ENCODE results near the gene MXI1.
"Not testable (repeated sequence)": the region's sequence is repeated elsewhere in the genome, so short reads cannot be mapped to it uniquely, and the experiment has no call there.

The MXI1 gene

GRCh38 chr10:110268971-110269370 is 61.6 kb downstream of the MXI1 start:
- H3K27ac ChIP-seq (ENCODE audit: insufficient read depth, low read length, poor library complexity, severe bottlenecking): peak overlapping the region; percentile 13

GRCh38 chr10:110269374-110270318 is 62.2 kb downstream of the MXI1 start:
- no peaks in the 10 kb centered on the region for H3K9me3 ChIP-seq (ENCODE audit: control insufficient read depth, low read length)
- peak overlapping the region; percentile 13 for H3K27ac ChIP-seq (ENCODE audit: insufficient read depth, low read length, poor library complexity, severe bottlenecking)
- H3K27me3 ChIP-seq (replicated peaks; ENCODE audit: control insufficient read depth, insufficient read depth, low read length, poor library complexity, severe bottlenecking): no peaks in the 10 kb centered on the region
- peaks cover 9% of the 10 kb centered on the region for H3K4me1 ChIP-seq (ENCODE audit: control insufficient read depth, insufficient read depth, low read length, poor library complexity, severe bottlenecking)
- DNase-seq: no peak
- H3K4me3 ChIP-seq (ENCODE audit: insufficient read depth, low read depth, low read length, poor library complexity, severe bottlenecking): peak overlapping the region; percentile 29
- H3K36me3 ChIP-seq (ENCODE audit: control insufficient read depth, insufficient read depth, low read length): no peaks in the 10 kb centered on the region

More at GRCh38 chr10:110268971-110269370, 61.6 kb downstream of the MXI1 start:
- no peaks in the 10 kb centered on the region for H3K27me3 ChIP-seq (replicated peaks; ENCODE audit: control insufficient read depth, insufficient read depth, low read length, poor library complexity, severe bottlenecking)
- no peaks in the 10 kb centered on the region for H3K9me3 ChIP-seq (ENCODE audit: control insufficient read depth, low read length)
- DNase-seq: no peak
- H3K4me1 ChIP-seq (ENCODE audit: control insufficient read depth, insufficient read depth, low read length, poor library complexity, severe bottlenecking): peaks cover 5% of the 10 kb centered on the region
- peak overlapping the region; percentile 29 for H3K4me3 ChIP-seq (ENCODE audit: insufficient read depth, low read depth, low read length, poor library complexity, severe bottlenecking)
- H3K36me3 ChIP-seq (ENCODE audit: control insufficient read depth, insufficient read depth, low read length): no peaks in the 10 kb centered on the region

- not testable (repeated sequence) for H3K36me3 ChIP-seq (ENCODE audit: control insufficient read depth, insufficient read depth, low read length); DNase-seq; H3K27me3 ChIP-seq (replicated peaks; ENCODE audit: control insufficient read depth, insufficient read depth, low read length, poor library complexity, severe bottlenecking); H3K4me3 ChIP-seq (ENCODE audit: insufficient read depth, low read depth, low read length, poor library complexity, severe bottlenecking); H3K9me3 ChIP-seq (ENCODE audit: control insufficient read depth, low read length); H3K27ac ChIP-seq (ENCODE audit: insufficient read depth, low read length, poor library complexity, severe bottlenecking)
- peaks cover 12% of the 10 kb centered on the region for H3K4me1 ChIP-seq (ENCODE audit: control insufficient read depth, insufficient read depth, low read length, poor library complexity, severe bottlenecking)
Observed at GRCh38 chr10:110272995-110273394, 65.6 kb downstream of the MXI1 start.

- Histone ChIP-seq H3K4me3 (ENCODE audit: insufficient read depth, low read depth, low read length, poor library complexity, severe bottlenecking) (no peak overlapping the region), H3K27me3 (replicated peaks; ENCODE audit: control insufficient read depth, insufficient read depth, low read length, poor library complexity, severe bottlenecking) (no peaks in the 10 kb centered on the region), H3K27ac (ENCODE audit: insufficient read depth, low read length, poor library complexity, severe bottlenecking) (no peak overlapping the region), H3K9me3 (ENCODE audit: control insufficient read depth, low read length) (no peaks in the 10 kb centered on the region), H3K4me1 (ENCODE audit: control insufficient read depth, insufficient read depth, low read length, poor library complexity, severe bottlenecking) (peaks cover 12% of the 10 kb centered on the region), H3K36me3 (ENCODE audit: control insufficient read depth, insufficient read depth, low read length) (no peaks in the 10 kb centered on the region)
- DNase-seq: peak; percentile 5 to 17 (median 6)
Observed at GRCh38 chr10:110273474-110273873, 66.1 kb downstream of the MXI1 start.

GRCh38 chr10:110274072-110274627 is 66.7 kb downstream of the MXI1 start:
- H3K4me1 ChIP-seq (ENCODE audit: control insufficient read depth, insufficient read depth, low read length, poor library complexity, severe bottlenecking): peaks cover 12% of the 10 kb centered on the region
- H3K27ac ChIP-seq (ENCODE audit: insufficient read depth, low read length, poor library complexity, severe bottlenecking): no peak overlapping the region
- no peaks in the 10 kb centered on the region for H3K9me3 ChIP-seq (ENCODE audit: control insufficient read depth, low read length)
- no peaks in the 10 kb centered on the region for H3K36me3 ChIP-seq (ENCODE audit: control insufficient read depth, insufficient read depth, low read length)
- no peaks in the 10 kb centered on the region for H3K27me3 ChIP-seq (replicated peaks; ENCODE audit: control insufficient read depth, insufficient read depth, low read length, poor library complexity, severe bottlenecking)
- H3K4me3 ChIP-seq (ENCODE audit: insufficient read depth, low read depth, low read length, poor library complexity, severe bottlenecking): no peak overlapping the region
- DNase-seq: no peak

GRCh38 chr10:110274647-110275046 is 67.2 kb downstream of the MXI1 start:
- Histone ChIP-seq H3K4me3 (ENCODE audit: insufficient read depth, low read depth, low read length, poor library complexity, severe bottlenecking) (no peak overlapping the region), H3K27ac (ENCODE audit: insufficient read depth, low read length, poor library complexity, severe bottlenecking) (no peak overlapping the region), H3K27me3 (replicated peaks; ENCODE audit: control insufficient read depth, insufficient read depth, low read length, poor library complexity, severe bottlenecking) (no peaks in the 10 kb centered on the region), H3K36me3 (ENCODE audit: control insufficient read depth, insufficient read depth, low read length) (no peaks in the 10 kb centered on the region), H3K4me1 (ENCODE audit: control insufficient read depth, insufficient read depth, low read length, poor library complexity, severe bottlenecking) (peaks cover 12% of the 10 kb centered on the region), H3K9me3 (ENCODE audit: control insufficient read depth, low read length) (no peaks in the 10 kb centered on the region)
- DNase-seq: no peak

- Histone ChIP-seq H3K9me3 (ENCODE audit: control insufficient read depth, low read length) (no peaks in the 10 kb centered on the region), H3K27me3 (replicated peaks; ENCODE audit: control insufficient read depth, insufficient read depth, low read length, poor library complexity, severe bottlenecking) (no peaks in the 10 kb centered on the region), H3K27ac (ENCODE audit: insufficient read depth, low read length, poor library complexity, severe bottlenecking) (no peak overlapping the region), H3K4me3 (ENCODE audit: insufficient read depth, low read depth, low read length, poor library complexity, severe bottlenecking) (no peak overlapping the region), H3K4me1 (ENCODE audit: control insufficient read depth, insufficient read depth, low read length, poor library complexity, severe bottlenecking) (peaks cover 12% of the 10 kb centered on the region), H3K36me3 (ENCODE audit: control insufficient read depth, insufficient read depth, low read length) (peaks cover 3% of the 10 kb centered on the region)
- DNase-seq: peak in 1 of 3 donors; percentile 1
Observed at GRCh38 chr10:110275128-110275729, 67.8 kb downstream of the MXI1 start.

GRCh38 chr10:110276603-110277002 is 69.2 kb downstream of the MXI1 start:
- H3K9me3 ChIP-seq (ENCODE audit: control insufficient read depth, low read length): no peaks in the 10 kb centered on the region
- no peak for DNase-seq
- H3K36me3 ChIP-seq (ENCODE audit: control insufficient read depth, insufficient read depth, low read length): peaks cover 3% of the 10 kb centered on the region

GRCh38 chr10:110277591-110277990 is 70.2 kb downstream of the MXI1 start:
- H3K27ac ChIP-seq (ENCODE audit: insufficient read depth, low read length, poor library complexity, severe bottlenecking): no peak overlapping the region
- peaks cover 12% of the 10 kb centered on the region for H3K4me1 ChIP-seq (ENCODE audit: control insufficient read depth, insufficient read depth, low read length, poor library complexity, severe bottlenecking)
- H3K36me3 ChIP-seq (ENCODE audit: control insufficient read depth, insufficient read depth, low read length): peaks cover 3% of the 10 kb centered on the region
- H3K27me3 ChIP-seq (replicated peaks; ENCODE audit: control insufficient read depth, insufficient read depth, low read length, poor library complexity, severe bottlenecking): no peaks in the 10 kb centered on the region
- DNase-seq: no peak
- no peak overlapping the region for H3K4me3 ChIP-seq (ENCODE audit: insufficient read depth, low read depth, low read length, poor library complexity, severe bottlenecking)
- H3K9me3 ChIP-seq (ENCODE audit: control insufficient read depth, low read length): no peaks in the 10 kb centered on the region

More at GRCh38 chr10:110276603-110277002, 69.2 kb downstream of the MXI1 start:
- H3K27ac ChIP-seq (ENCODE audit: insufficient read depth, low read length, poor library complexity, severe bottlenecking): no peak overlapping the region
- H3K4me1 ChIP-seq (ENCODE audit: control insufficient read depth, insufficient read depth, low read length, poor library complexity, severe bottlenecking): peaks cover 12% of the 10 kb centered on the region
- no peak overlapping the region for H3K4me3 ChIP-seq (ENCODE audit: insufficient read depth, low read depth, low read length, poor library complexity, severe bottlenecking)
- H3K27me3 ChIP-seq (replicated peaks; ENCODE audit: control insufficient read depth, insufficient read depth, low read length, poor library complexity, severe bottlenecking): no peaks in the 10 kb centered on the region
